Coronary artery (tissue), 2 donors: Measurements from ENCODE around the gene ADAMTS2.

Source experiments
- DNase-seq: peaks from one replicate; pipeline ENCODE4 v3.0.0-alpha.2; 2017; ENCODE audit warnings: low spot score
- H3K27ac ChIP-seq, 2 donors: fragments of 200-600 bp; sonication (generic); one replicate each; pipeline ENCODE4 v1.5.1; 2016 to 2019
- H3K4me3 ChIP-seq: fragments of 200-600 bp; sonication (generic); 2 replicates; pipeline ENCODE4 v1.5.1; 2016; ENCODE audit warnings: mild to moderate bottlenecking, moderate library complexity
- TF ChIP-seq, protein P1 (sequence below): fragments of 200-600 bp; sonication (generic); IDR thresholded peaks from one replicate; pipeline ENCODE4 v1.5.1; 2019; ENCODE audit warnings: antibody characterized with exemption

The ADAMTS2 gene

DNA sequence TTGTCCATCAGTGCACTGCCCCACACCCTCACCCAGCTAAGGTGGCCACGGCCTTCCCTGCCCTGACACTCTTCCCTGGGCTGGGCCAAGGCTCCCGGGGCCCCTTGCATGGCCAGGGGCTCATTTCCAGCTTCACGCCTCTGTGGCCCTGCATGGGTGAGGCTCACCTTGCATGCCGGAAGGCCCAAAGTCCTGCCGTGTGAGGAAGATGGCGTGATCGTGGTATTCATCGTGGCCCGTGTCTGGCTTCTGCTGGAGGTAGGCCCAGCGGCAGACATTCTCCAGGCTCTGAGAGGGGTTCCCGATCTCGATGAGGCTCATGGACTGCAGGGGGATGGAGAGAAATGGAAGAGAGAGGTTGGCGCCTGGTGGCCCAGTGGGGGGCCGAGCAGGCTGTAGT, 186.7 kb downstream of the ADAMTS2 start:
- no peak for DNase-seq
- Histone ChIP-seq H3K27ac (no peak overlapping the region), H3K4me3 (no peak overlapping the region)
- TF ChIP-seq, protein P1, sequence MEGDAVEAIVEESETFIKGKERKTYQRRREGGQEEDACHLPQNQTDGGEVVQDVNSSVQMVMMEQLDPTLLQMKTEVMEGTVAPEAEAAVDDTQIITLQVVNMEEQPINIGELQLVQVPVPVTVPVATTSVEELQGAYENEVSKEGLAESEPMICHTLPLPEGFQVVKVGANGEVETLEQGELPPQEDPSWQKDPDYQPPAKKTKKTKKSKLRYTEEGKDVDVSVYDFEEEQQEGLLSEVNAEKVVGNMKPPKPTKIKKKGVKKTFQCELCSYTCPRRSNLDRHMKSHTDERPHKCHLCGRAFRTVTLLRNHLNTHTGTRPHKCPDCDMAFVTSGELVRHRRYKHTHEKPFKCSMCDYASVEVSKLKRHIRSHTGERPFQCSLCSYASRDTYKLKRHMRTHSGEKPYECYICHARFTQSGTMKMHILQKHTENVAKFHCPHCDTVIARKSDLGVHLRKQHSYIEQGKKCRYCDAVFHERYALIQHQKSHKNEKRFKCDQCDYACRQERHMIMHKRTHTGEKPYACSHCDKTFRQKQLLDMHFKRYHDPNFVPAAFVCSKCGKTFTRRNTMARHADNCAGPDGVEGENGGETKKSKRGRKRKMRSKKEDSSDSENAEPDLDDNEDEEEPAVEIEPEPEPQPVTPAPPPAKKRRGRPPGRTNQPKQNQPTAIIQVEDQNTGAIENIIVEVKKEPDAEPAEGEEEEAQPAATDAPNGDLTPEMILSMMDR, result no peak

DNA sequence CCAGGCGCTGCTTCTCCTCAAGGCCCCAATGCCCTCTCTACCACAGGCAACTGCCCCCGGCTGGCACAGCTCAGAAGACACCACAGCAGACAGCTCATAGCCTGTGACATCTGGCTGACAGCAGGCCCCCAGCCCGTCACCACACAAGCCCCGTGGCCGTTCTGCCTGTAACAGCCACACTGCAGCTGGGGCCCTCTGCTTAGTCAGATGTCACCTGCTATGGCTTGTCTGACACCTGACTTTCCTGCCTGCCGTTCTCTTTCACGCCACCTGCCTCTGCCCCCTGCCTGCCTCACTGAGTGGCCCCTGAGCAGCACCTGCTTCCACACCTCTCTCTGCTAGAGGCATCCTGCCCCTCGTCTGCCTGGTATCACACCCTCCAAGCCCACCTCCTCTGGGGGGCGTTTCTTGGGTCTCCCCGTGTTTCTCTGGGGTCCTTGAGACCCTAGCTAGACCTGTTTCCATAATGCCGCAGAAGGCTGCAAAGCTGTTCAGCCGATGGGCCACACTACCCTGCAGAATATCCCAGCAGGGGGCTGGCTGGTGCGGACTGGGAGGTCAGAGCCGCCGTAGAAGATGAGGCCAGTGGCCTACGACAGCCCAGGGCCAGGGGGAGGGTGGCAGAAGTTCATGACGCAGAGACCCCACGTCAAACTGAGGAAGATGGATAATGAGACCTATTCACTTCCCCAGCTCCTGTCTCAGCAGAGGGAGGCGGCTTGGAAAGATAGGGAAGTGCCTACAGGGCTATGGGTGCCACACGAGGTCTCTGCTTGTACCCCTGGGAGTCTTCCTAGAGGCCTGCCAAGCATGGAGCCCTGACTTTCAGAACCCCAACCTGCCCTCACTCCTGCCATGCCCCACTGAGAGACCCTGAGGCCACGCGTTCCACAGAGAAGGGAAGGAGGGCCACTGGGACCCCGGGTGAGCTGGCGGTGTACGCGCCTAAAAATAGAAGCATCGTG, 190.0 kb downstream of the ADAMTS2 start:
- TF ChIP-seq, protein P1, result no peak
- H3K4me3 ChIP-seq, result no peak overlapping the region
- no peak overlapping the region for H3K27ac ChIP-seq
- DNase-seq, result peak; percentile 47

- no peak overlapping the region for H3K4me3 ChIP-seq
- TF ChIP-seq, protein P1, result no peak
- no peak overlapping the region for H3K27ac ChIP-seq
- peak; percentile 68 for DNase-seq
These were observed 190.8 kb downstream of the ADAMTS2 start for GRCh38 chr5:179154346-179154990.

- Histone ChIP-seq H3K27ac (no peak overlapping the region), H3K4me3 (no peak overlapping the region)
- TF ChIP-seq, protein P1, result no peak
- no peak for DNase-seq
These were observed 191.3 kb downstream of the ADAMTS2 start for GRCh38 chr5:179153921-179154345.

DNA sequence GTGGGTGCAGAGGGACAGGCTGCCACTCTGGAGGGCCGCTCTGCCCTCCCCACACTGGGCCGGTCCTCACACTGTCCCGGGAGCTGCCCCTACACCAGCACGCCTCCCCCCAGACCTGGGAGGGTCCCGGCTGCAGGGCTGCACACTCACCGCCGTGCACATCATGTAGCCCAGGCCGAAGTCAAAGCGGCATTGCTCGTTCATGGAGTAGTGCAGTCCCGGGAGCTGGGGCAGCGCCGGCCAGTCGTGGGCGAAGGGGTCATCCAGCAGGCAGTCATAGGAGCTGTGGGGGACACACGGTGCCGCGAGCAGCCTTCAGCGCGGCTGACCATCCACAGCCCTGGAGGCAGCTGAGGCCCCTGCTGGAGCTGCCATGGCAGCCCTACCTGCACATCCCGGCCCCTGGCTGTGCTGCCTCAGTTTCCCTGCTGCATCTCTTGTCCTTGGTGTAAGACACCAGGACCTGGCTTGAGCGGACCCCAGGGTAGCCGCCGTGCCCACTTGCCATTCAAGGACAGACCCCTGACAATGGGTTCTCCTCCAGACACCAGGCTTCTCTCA, 191.8 kb downstream of the ADAMTS2 start:
- DNase-seq, result no peak
- H3K27ac ChIP-seq, result no peak overlapping the region
- TF ChIP-seq, protein P1, result no peak
- no peak overlapping the region for H3K4me3 ChIP-seq

DNA sequence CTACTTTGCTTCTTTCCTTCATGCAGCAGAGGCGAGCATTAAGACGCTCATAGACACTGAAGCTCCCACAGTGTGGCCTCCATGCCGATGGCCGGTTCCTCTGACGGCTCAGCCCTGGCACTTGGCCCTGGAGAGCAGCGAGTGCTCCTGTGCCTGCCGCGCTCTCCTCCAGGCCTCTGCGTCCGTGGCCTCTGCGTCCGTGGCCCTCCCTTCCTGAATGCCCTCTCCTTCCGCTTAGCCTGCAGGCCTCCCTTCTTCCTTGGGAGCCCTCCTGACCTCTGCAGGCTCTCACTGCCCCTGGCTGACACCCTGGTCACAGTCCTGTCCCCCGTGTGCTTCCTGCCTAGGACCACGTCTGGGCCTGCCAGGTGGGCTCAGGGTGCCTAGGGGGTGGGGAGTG, 192.3 kb downstream of the ADAMTS2 start:
- DNase-seq, result peak; percentile 35
- no peak overlapping the region for H3K4me3 ChIP-seq
- no peak overlapping the region for H3K27ac ChIP-seq
- TF ChIP-seq, protein P1, result no peak
